Measurements from ENCODE around the gene PI4KA. TPM values are rescaled to one million over a fixed set of nuclear protein-coding genes. Genes with fewer than 3 reads are reported as not detected.
A peak's percentile ranks its signal among the peaks of the same experiment; 100 is the strongest.
"Not testable (repeated sequence)": the region's sequence is repeated elsewhere in the genome, so short reads cannot be mapped to it uniquely, and the experiment has no call there.

PI4KA gene
- total RNA-seq, 3 donors from 2014 or later = 64.1 to 66.6 (median 66.5) TPM

DNA sequence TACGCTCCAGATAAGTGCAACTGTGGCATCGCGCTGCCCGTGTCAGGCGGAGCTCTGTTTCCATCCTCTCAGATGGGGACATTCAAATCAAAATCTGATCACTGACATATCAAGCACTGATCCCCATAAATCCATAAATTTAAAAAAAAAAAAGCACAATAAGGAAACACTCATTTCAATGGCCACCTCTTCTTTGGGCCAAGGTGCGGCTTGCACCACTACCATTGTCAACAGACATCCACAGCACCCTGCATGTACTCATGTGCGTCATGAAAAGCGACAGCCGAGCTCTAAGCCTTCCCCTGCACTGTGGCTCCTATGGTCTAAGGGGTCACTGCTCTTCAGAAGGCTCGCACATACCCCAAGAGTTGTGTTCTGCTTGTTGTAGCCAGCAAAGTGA, 111.4 kb downstream of the PI4KA start:
- DNase-seq (no peak), ATAC-seq (no peak)
- Mint-ChIP-seq H3K4me3 (no peak overlapping the region), H3K4me1 (ENCODE audit: low read depth) (peaks cover 8% of the 10 kb centered on the region), H3K9me3 (no peaks in the 10 kb centered on the region), H3K27me3 (ENCODE audit: low read depth) (no peaks in the 10 kb centered on the region), H3K36me3 (ENCODE audit: insufficient read depth) (peaks cover 21% of the 10 kb centered on the region)

DNA sequence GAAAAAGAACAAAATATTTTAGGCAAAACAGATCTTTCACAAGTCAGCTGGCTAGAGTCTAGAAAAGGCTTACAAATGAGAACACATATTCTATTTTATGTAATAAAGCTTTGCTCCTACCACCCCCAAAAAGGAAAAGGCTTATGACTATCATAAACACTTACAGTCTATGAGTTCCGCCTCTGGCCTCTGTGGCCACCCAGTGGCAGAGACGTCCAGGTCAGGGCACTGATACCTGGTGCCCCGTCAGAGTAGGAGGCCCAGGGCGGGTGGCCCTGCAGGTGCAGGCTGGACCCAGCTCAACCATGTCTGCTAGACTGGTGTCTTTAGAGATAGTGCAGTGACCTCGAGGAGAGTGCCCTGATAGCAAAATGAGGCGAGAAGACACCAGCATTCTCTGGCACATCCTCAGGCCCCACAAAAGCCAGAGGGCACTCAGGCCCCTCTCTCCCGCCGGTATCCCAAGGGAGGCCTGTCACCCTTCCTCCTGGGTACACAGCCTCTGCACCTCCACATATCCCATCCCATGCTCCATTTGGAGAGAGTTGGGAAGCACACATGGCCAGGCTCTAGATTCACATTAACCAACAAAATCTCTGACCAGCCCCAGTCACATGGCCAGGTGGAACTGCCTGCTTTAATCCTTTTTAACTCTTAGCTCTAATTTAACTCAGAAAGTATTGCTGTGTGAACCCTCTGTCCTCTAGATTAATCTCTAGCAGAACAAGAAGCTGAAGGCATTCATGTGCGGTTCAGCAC, 112.0 kb downstream of the PI4KA start:
- ATAC-seq = no peak
- H3K36me3 Mint-ChIP-seq (ENCODE audit: insufficient read depth) = peaks cover 21% of the 10 kb centered on the region

DNA sequence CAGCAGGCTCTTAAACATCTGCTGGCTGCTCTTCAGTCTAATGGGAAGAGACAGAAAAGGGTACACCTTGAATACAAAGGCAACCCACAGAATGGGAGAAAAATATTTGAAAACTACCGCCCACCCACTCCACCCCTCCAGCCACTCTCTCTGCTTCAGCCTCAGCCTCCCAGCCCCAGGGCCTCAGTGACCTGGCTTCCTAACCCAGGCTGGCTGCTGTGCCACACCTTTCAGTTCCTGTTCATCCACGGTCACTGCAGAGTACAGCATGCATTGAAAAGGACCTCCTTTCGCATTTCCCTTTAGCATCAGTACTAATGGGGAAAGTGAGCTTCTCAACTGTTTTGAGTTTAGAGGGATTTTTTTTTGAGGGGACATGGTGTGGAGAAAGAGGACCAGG, 113.5 kb downstream of the PI4KA start:
- peaks cover 3% of the 10 kb centered on the region for H3K4me1 Mint-ChIP-seq (ENCODE audit: low read depth)
- H3K27me3 Mint-ChIP-seq (ENCODE audit: low read depth) = no peaks in the 10 kb centered on the region

More for the DNA sequence above, 112.0 kb downstream of the PI4KA start:
- no peak overlapping the region for H3K4me3 Mint-ChIP-seq
- DNase-seq = no peak
- no peaks in the 10 kb centered on the region for H3K27me3 Mint-ChIP-seq (ENCODE audit: low read depth)
- peaks cover 8% of the 10 kb centered on the region for H3K4me1 Mint-ChIP-seq (ENCODE audit: low read depth)
- no peaks in the 10 kb centered on the region for H3K9me3 Mint-ChIP-seq

DNA sequence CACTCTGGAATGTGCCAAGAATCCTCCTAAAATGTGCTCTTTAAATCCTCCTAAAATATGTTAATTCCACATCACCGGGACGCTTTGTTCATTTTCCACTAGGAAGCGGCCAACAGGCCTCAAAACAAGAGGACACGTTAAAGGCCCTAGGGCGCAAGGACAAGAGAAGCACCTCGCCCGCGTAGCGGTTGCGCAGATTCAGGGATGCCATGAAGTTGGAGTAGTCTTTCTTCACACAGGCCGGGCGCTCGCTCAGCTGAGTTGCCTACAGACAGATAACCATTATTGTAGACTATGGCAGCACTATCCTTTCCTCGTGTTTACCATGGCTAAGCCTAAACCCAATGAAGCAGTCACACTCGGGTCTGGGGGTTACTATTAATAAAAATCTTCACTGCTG, 114.2 kb downstream of the PI4KA start:
- Mint-ChIP-seq H3K36me3 (ENCODE audit: insufficient read depth) (peaks cover 15% of the 10 kb centered on the region), H3K4me3 (no peak overlapping the region), H3K9me3 (no peaks in the 10 kb centered on the region), H3K4me1 (ENCODE audit: low read depth) (no peaks in the 10 kb centered on the region), H3K27me3 (ENCODE audit: low read depth) (no peaks in the 10 kb centered on the region)
- DNase-seq = no peak
- no peak for ATAC-seq

More for the DNA sequence above, 113.5 kb downstream of the PI4KA start:
- no peak for DNase-seq
- ATAC-seq = no peak
- no peaks in the 10 kb centered on the region for H3K9me3 Mint-ChIP-seq
- peaks cover 20% of the 10 kb centered on the region for H3K36me3 Mint-ChIP-seq (ENCODE audit: insufficient read depth)
- no peak overlapping the region for H3K4me3 Mint-ChIP-seq

DNA sequence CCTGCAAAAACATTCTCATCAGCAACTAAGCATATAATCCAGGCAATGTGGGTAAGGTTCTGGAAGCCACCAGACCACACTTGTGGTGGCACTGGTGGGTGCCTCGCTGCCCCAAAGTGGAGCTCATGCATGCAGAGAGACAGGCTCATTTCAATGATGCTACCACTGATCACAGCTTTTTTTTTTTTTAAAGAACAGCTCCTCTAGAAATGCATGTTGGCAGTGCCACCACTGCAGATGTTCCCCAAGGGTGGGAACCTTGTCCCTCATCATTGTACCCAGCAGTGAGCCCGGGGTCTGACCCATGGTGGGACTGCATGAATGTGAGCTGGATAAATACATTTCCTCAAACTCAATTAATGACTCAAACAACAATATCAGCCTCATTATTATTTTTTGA, 115.8 kb downstream of the PI4KA start:
- Mint-ChIP-seq H3K4me1 (ENCODE audit: low read depth) (no peaks in the 10 kb centered on the region), H3K27me3 (ENCODE audit: low read depth) (no peaks in the 10 kb centered on the region), H3K4me3 (no peak overlapping the region), H3K36me3 (ENCODE audit: insufficient read depth) (peaks cover 19% of the 10 kb centered on the region), H3K9me3 (no peaks in the 10 kb centered on the region)
- no peak for ATAC-seq
- DNase-seq = no peak

DNA sequence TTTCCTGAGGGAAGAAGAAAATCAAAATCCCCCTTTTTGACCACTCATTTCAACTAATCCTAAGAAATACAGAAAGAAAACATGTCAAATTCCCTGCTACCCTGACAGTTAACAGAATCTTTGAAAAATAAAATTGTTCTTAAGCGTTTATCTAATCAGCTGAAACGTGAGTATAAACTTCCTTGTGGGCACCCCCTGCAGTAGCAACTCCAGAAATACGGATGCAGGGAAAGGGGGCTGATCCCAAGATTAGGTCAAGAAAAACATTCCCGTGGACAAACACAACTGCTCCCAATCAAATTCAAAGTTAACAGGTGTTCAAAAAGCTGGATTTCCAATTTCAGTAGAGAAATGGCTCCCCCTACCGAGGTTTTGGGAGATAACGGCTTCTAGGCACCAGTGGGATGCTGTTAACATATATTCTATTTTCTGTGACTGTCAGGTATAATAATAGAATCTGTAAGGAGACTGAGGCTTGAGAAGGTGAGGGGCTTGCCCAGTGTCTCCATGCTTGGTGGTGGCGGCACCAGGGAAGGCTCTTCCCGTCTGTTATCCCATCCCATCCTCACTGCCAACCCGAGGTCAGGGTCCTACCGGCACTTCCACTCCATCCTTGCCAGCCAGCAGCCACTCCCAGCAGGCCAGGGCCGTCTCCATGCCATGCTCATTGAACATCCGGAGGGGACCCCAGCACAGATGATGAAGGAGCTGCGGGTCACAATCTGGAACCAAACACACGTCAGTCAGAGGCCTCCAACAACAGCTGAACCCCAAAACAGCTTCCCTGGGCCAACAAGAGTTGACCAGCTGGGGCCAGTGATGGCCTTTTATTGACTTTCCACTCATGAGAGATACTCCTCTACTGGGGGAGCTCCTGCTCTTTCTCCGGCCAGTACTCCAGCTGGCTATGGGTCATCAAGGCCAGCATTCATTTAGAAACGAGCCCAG, 116.7 kb downstream of the PI4KA start:
- no peak overlapping the region for H3K4me3 Mint-ChIP-seq
- no peak for ATAC-seq
- H3K4me1 Mint-ChIP-seq (ENCODE audit: low read depth) = no peaks in the 10 kb centered on the region
- H3K27me3 Mint-ChIP-seq (ENCODE audit: low read depth) = no peaks in the 10 kb centered on the region
- no peaks in the 10 kb centered on the region for H3K9me3 Mint-ChIP-seq
- peak; percentile 40 for DNase-seq
- H3K36me3 Mint-ChIP-seq (ENCODE audit: insufficient read depth) = peaks cover 19% of the 10 kb centered on the region

DNA sequence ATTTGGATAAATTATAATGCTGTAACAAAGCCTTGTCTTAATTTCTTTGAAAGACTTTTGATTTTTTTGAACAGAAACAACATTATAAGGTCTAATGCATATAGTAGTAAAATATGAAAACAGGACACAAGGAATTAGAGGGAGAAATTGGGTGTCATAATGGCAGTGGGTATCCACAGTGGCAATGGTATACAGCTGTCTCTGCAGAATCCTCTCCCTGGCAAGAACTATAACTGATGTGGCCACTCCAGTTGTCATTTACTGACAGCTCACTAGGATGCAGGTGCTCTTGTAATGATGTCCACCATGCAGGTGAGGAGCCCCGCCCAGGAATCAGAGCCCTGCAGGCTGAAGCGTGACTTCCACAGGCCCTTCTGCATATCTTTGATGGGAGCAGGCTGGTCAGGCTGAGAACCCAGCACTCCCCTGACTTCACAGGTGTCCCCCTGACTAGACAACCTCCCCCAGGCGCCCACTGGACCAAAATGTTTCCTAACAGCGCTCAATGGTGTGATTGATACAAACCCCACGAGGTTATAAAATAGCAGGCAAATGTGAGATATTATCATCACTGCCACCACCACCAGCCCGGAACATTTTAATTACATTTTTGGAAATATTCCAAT, 117.5 kb downstream of the PI4KA start:
- Mint-ChIP-seq H3K9me3 (no peaks in the 10 kb centered on the region), H3K4me3 (no peak overlapping the region), H3K4me1 (ENCODE audit: low read depth) (no peaks in the 10 kb centered on the region), H3K36me3 (ENCODE audit: insufficient read depth) (peaks cover 16% of the 10 kb centered on the region), H3K27me3 (ENCODE audit: low read depth) (no peaks in the 10 kb centered on the region)
- no peak for ATAC-seq
- DNase-seq = no peak

DNA sequence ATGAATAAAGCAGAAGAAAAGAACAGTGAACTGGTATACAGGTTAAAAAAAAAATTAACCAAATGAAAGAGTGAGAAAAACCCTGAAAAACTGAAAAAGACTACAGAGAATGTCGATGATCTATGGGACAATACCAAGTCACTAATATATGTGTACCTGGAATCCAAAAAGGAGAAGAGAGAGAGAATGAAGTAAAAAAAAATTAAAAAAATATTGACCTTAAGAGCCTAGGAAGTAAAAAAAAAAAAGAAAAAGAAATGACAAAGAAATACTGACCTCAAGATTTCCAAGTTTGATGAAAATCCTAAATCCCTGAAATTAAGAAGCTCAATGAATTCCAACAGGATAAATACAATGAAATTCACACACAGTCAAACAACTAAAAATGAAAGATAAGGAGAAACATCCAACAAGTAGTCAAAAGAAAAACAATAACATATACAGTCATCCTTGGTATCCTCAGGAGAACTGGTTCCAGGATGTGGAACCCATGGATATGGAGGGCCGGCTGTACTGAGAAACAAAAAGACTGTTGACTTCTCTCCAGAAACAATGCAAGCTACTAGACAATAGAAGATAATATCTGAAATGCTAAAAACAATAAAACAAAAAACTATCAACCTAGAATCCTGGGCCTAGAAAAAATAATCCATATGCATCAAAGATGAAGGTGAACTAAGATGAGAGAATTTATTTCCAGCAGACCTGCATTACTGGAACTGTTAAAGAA, 118.2 kb downstream of the PI4KA start:
- Mint-ChIP-seq H3K36me3 (ENCODE audit: insufficient read depth) (peaks cover 18% of the 10 kb centered on the region), H3K9me3 (no peaks in the 10 kb centered on the region), H3K4me3 (no peak overlapping the region), H3K4me1 (ENCODE audit: low read depth) (no peaks in the 10 kb centered on the region), H3K27me3 (ENCODE audit: low read depth) (no peaks in the 10 kb centered on the region)
- ATAC-seq = no peak
- DNase-seq = no peak

DNA sequence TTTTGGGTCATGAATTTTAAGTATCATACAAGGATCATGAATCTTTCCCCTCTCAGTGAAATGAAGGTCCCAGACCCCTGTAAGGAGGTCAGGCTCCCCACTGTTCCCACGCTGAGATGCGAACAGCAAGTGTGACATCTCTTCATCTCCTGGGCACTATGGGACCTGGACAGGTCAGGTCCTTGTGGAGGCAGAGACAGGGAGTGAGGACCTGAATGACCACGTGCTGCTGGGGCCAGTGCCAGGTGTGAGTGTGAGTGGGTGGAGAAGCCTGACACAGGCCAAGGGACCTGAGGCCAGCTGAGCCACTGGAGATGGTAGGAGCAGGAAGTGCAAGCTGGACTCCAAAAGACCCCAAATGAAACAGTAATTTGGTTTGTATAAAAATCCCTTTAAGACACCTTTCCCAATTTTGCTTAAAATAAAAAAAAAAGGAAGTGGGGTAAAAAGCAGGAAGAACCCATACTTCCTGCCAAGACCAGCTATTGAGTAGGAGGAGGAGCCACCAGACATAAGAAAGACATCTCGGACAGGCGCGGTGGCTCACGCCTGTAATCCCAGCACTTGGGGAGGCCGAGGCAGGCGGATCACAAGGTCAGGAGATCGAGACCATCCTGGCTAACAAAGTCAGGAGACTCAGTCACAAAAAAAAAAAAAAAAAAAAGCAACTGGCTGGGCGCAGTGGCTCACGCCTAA, 120.1 kb downstream of the PI4KA start:
- peaks cover 18% of the 10 kb centered on the region for H3K36me3 Mint-ChIP-seq (ENCODE audit: insufficient read depth)
- no peak overlapping the region for H3K4me3 Mint-ChIP-seq
- no peaks in the 10 kb centered on the region for H3K27me3 Mint-ChIP-seq (ENCODE audit: low read depth)
- DNase-seq (no peak), ATAC-seq (no peak)
- H3K4me1 Mint-ChIP-seq (ENCODE audit: low read depth) = no peaks in the 10 kb centered on the region
- H3K9me3 Mint-ChIP-seq = no peaks in the 10 kb centered on the region

DNA sequence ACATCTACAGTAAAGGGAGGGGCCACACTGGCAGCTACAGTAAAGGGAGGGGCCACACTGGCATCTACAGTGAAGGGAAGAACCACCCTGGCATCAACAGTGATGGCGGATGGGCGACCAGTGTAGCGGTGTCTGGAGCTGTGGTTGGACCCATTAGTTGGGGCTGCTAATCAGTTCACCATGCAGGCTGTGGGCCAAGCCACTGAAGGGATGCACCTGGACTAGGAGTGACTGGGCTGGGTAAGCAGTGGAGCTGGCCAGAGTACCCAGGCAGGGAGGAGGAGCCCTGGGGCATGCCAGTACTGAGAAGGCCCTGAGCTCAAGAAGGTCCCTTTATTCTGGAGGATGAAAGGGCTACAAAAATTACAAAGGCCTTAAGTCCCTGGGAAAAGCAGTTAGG, 121.7 kb downstream of the PI4KA start:
- not testable (repeated sequence) for H3K4me3 Mint-ChIP-seq; H3K9me3 Mint-ChIP-seq; H3K4me1 Mint-ChIP-seq (ENCODE audit: low read depth); ATAC-seq; H3K27me3 Mint-ChIP-seq (ENCODE audit: low read depth); DNase-seq
- peaks cover 18% of the 10 kb centered on the region for H3K36me3 Mint-ChIP-seq (ENCODE audit: insufficient read depth)

DNA sequence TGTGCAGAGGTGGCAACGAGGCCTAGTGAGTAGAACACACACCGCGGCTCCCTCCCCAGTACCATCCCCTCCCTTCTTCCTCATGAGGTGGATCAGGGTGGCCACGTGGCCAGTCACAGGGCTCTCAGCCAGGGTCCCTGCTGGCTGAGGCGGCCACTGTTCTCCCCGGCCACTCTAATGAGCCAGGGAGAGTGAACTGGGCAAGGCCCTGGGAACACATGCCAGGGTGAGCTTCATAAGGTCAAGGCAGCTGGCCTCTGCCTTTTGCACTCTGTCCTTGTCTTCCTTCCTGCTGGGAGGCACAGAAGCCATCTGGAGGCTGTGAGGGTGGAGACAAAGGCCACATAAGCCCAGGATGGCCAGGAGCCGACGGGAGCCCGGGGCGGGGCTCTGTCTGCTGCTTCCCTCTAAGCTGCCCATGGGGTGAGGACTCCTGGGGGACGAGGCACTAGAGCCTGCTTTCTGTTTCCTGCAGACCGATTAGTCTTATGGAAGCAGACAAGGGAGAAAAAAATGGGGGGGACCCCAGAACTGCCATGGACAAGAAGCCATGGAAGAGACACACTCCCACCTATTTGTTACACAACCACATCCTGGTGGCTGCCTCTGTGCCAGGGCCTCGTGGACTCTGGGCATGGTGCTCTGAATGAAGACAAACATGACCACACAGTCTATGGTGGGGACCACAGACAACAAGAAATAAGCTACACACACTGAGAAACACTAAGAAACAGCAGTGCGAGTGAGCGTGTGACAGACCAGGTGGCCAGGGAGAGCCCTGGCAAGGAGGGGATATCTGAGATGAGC, 123.1 kb downstream of the PI4KA start:
- not testable (repeated sequence) for H3K9me3 Mint-ChIP-seq; H3K4me3 Mint-ChIP-seq; H3K4me1 Mint-ChIP-seq (ENCODE audit: low read depth); H3K27me3 Mint-ChIP-seq (ENCODE audit: low read depth); ATAC-seq; DNase-seq
- H3K36me3 Mint-ChIP-seq (ENCODE audit: insufficient read depth) = peaks cover 15% of the 10 kb centered on the region

DNA sequence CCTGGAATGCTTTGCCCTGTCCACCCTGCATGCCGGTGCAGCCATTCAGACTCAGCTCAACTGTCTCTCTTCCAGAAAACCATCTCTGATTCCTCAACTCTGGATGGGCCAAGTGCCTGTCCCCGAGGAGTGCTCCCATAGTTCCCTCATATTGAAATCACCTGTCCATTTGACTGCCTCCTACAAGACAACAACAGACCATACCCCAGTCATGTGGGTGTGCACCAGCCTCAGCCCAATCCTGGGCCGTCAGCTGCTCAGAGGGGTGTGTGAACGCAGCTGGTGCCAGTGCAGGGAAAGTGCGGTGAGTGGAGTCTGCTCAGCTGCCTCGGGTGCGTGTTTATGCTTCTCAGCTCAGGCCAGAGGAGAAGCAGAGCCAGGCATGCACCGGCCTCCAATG, 126.2 kb downstream of the PI4KA start:
- H3K36me3 Mint-ChIP-seq (ENCODE audit: insufficient read depth) = peaks cover 18% of the 10 kb centered on the region
- not testable (repeated sequence) for H3K4me1 Mint-ChIP-seq (ENCODE audit: low read depth); H3K27me3 Mint-ChIP-seq (ENCODE audit: low read depth); ATAC-seq; H3K4me3 Mint-ChIP-seq; DNase-seq; H3K9me3 Mint-ChIP-seq

DNA sequence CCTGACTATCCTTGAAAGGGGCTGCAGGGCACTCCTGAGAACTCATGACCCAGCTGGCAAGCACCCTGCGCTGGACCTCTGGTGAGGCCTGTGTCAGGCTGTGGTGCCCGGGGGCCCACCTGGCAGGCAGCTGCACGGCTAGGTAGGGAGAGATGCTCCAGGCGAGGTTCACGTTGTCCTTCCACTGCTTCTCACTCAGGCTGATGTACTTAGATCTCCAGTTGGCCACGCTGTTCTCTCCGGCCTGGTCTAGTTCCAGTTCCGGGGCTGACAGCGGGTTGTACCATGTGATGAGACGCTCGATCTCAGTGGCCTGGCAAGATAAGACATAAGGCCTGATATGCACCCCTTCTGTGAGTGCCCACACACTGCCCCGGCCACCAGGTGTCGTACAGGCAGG, 129.4 kb downstream of the PI4KA start:
- no peak for ATAC-seq
- Mint-ChIP-seq H3K4me3 (no peak overlapping the region), H3K4me1 (ENCODE audit: low read depth) (no peaks in the 10 kb centered on the region), H3K27me3 (ENCODE audit: low read depth) (no peaks in the 10 kb centered on the region), H3K9me3 (no peaks in the 10 kb centered on the region), H3K36me3 (ENCODE audit: insufficient read depth) (peaks cover 31% of the 10 kb centered on the region)
- no peak for DNase-seq

All from activated T-cell treated with anti-CD3 and anti-CD28 coated beads, Interleukin-2, amount 50 U/mL, for 4 hours (primary cell).